IPS-20b (cell line): ENCODE data around the gene MYO18B.

Experiments used
- H3K27ac ChIP-seq: one replicate; pipeline ENCODE4 v1.5.1; 2013; ENCODE audit warnings: low read length
- H3K27me3 ChIP-seq: 2 replicates; pipeline ENCODE4 v1.6.1; 2013; ENCODE audit warnings: mild to moderate bottlenecking, low read length, inconsistent platforms; ENCODE audit not compliant: insufficient read depth
- H3K36me3 ChIP-seq: 2 replicates; pipeline ENCODE4 v1.6.1; 2013; ENCODE audit warnings: low read depth, mild to moderate bottlenecking, inconsistent platforms, low read length, moderate library complexity; ENCODE audit not compliant: insufficient read depth
- H3K4me1 ChIP-seq: 2 replicates; pipeline ENCODE4 v1.6.1; 2013; ENCODE audit warnings: mild to moderate bottlenecking, control low read depth, inconsistent platforms, low read length, moderate library complexity; ENCODE audit not compliant: insufficient read depth
- H3K4me3 ChIP-seq: 2 replicates; pipeline ENCODE4 v1.5.1; 2013; ENCODE audit warnings: mild to moderate bottlenecking, low read length, inconsistent platforms
- H3K9ac ChIP-seq: 2 replicates; pipeline ENCODE4 v1.6.1; 2013; ENCODE audit warnings: low read depth, mild to moderate bottlenecking, inconsistent platforms, low read length, moderate library complexity
- H3K9me3 ChIP-seq: 2 replicates; pipeline ENCODE4 v1.6.1; 2013; ENCODE audit warnings: mild to moderate bottlenecking, low read depth, low read length, inconsistent platforms; ENCODE audit not compliant: insufficient read depth

The MYO18B gene

DNA sequence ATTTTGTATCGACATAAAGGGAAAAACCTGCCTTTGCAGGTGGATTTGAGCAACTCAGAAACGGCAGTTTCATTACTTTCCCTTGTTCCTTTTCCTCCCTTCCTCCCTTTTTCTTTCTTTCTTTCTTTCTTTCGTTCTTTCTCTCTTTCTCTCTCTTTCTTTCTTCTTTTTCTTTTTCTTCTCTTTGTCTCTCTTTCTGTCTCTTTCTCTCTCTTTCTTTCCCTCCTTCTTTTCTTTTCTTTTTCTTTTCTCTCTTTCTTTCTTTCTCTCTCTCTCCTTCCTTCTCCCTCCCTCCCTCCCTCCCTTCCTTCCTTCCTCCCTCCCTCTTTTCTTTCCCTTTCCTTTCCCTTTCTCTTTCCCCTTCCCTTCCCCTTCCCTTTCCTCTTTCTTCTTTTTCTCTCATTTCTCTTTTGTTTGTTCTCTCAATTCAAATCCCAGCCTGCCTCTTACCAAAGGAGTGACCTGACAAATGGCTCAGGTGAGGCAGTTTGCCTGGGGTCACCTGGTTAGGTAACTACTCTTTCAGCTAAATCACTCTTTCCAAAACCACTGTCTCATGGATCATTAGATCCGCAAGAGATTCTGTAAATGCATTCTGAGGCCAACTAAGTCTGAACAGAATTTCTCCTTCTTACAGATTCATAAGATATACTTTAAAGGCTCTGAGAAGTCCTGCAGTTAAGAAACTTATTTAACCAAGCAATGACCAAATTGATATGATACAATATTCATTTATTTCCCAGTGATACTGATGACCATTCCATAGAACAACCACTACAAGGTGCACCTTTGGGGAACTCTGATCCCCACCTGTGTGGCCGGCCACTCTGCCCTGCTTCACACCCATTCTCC, 75.3 kb downstream of the MYO18B start:
- Histone ChIP-seq H3K9me3 (0 out of 2 replicates have a peak, but pooled peaks cover 6% of the 10 kb centered on the region), H3K4me3 (no peak overlapping the region), H3K9ac (no peak overlapping the region), H3K36me3 (no peaks in the 10 kb centered on the region), H3K27me3 (peaks cover 3% of the 10 kb centered on the region; the same call in 1 of the 2 replicates), H3K27ac (no peak overlapping the region), H3K4me1 (no peaks in the 10 kb centered on the region)

GRCh38 chr22:25818541-25818940, 76.6 kb downstream of the MYO18B start:
- H3K36me3 ChIP-seq = no peaks in the 10 kb centered on the region
- 0 out of 2 replicates have a peak, but pooled peaks cover 7% of the 10 kb centered on the region for H3K9me3 ChIP-seq
- no peak overlapping the region for H3K4me3 ChIP-seq
- H3K9ac ChIP-seq = no peak overlapping the region
- no peaks in the 10 kb centered on the region for H3K4me1 ChIP-seq
- 0 out of 2 replicates have a peak, but pooled peaks cover 3% of the 10 kb centered on the region for H3K27me3 ChIP-seq
- no peak overlapping the region for H3K27ac ChIP-seq

GRCh38 chr22:25822344-25822743, 80.4 kb downstream of the MYO18B start:
- H3K27ac ChIP-seq = no peak overlapping the region

DNA sequence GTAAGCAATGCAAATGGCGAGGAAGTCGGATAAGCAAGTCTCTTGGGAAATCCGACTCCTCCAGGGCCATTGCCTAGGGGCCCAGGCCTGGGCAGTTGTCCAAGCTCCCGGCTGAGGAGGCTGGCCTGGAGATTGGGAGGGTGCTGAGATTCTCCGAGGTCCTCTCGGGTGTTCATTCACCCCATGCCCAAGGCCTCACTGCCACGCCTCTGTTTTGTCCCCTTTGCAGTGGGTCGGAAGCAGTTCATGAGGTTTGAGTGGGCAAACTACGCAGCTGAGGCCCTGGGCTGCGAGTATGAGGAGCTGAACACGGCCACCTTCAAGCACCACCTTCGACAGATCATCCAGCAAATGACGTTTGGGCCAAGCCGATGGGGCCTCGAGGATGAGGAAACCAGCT, 81.3 kb downstream of the MYO18B start:
- no peaks in the 10 kb centered on the region for H3K4me1 ChIP-seq
- no peaks in the 10 kb centered on the region for H3K27me3 ChIP-seq
- H3K9me3 ChIP-seq = 0 out of 2 replicates have a peak, but pooled peaks cover 7% of the 10 kb centered on the region
- no peak overlapping the region for H3K27ac ChIP-seq
- H3K4me3 ChIP-seq = no peak overlapping the region
- H3K36me3 ChIP-seq = no peaks in the 10 kb centered on the region
- no peak overlapping the region for H3K9ac ChIP-seq

More at GRCh38 chr22:25822344-25822743, 80.4 kb downstream of the MYO18B start:
- H3K27me3 ChIP-seq = no peaks in the 10 kb centered on the region
- no peaks in the 10 kb centered on the region for H3K36me3 ChIP-seq
- H3K9me3 ChIP-seq = 0 out of 2 replicates have a peak, but pooled peaks cover 7% of the 10 kb centered on the region
- no peaks in the 10 kb centered on the region for H3K4me1 ChIP-seq
- no peak overlapping the region for H3K4me3 ChIP-seq
- H3K9ac ChIP-seq = no peak overlapping the region

DNA sequence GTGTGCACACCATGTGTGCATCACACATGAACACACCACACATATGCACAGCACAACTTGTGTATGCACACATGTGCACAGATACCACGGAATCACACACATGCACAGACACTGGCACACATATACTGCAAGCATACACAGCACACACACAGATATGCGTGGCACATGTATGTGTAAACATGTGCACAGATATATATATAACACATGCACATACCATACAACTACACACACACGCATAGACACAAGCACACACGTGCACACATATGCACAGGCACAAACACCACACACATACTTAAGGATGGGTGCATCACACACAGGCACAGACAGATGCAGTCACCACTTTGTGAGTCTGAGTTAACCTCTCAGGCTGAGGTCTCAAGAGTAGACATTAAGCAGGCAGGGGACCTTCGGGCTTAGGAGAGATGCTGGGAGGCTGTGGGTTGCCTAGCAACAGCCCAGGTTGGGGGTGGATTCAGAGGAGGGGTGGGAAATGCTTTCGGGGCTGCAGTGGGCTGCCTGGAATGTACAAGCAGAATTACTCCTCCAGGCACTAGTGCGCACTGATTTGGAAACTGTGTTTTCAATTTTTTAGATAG, 82.9 kb downstream of the MYO18B start:
- Histone ChIP-seq H3K27ac (no peak overlapping the region), H3K9me3 (0 out of 2 replicates have a peak, but pooled peaks cover 7% of the 10 kb centered on the region), H3K4me3 (no peak overlapping the region), H3K36me3 (no peaks in the 10 kb centered on the region), H3K9ac (no peak overlapping the region), H3K27me3 (no peaks in the 10 kb centered on the region), H3K4me1 (no peaks in the 10 kb centered on the region)

DNA sequence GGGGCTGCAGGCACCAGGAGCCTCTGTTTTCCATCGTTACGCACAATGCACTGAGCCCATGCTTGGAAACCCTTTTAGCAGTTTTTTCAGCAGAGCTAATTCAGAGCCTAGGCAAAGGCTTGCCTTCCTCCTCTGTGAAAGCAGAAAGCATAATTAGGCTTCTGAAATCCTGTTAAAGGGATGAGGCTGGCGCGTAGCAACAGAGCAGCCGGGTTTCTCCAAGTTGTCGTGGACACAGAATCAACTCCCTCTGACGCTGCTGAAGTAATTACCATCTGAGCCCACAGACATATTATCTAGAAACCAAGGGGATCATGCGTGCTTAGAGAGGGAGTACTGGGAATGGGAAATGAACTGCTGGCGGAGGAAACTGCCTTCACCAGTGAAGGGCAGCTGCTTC, 85.4 kb downstream of the MYO18B start:
- H3K4me3 ChIP-seq = no peak overlapping the region
- no peaks in the 10 kb centered on the region for H3K4me1 ChIP-seq
- H3K36me3 ChIP-seq = no peaks in the 10 kb centered on the region
- H3K27ac ChIP-seq = no peak overlapping the region
- no peaks in the 10 kb centered on the region for H3K9me3 ChIP-seq
- H3K9ac ChIP-seq = no peak overlapping the region
- no peaks in the 10 kb centered on the region for H3K27me3 ChIP-seq

DNA sequence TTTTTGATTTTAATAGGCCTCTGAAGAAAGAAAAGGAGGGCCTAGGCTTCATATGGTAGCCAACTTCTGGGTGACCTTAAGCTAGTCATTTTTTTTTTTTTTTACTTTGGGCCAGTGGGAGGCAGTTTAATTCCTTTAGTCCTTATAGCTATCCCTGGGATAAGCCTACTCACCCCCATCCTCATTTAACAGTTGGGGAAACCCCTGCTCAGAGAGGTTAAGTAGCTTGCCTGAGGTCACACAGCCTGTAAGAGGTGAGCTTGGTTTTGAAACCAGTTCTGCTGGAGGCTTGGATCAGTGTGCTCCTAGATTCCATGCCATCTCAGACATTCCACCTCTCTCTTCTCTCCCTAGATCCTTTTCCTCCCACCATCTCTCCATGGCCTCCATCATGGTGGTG, 86.4 kb downstream of the MYO18B start:
- Histone ChIP-seq H3K9me3 (no peaks in the 10 kb centered on the region), H3K4me3 (no peak overlapping the region), H3K9ac (no peak overlapping the region), H3K4me1 (no peaks in the 10 kb centered on the region), H3K36me3 (no peaks in the 10 kb centered on the region), H3K27ac (no peak overlapping the region), H3K27me3 (no peaks in the 10 kb centered on the region)

DNA sequence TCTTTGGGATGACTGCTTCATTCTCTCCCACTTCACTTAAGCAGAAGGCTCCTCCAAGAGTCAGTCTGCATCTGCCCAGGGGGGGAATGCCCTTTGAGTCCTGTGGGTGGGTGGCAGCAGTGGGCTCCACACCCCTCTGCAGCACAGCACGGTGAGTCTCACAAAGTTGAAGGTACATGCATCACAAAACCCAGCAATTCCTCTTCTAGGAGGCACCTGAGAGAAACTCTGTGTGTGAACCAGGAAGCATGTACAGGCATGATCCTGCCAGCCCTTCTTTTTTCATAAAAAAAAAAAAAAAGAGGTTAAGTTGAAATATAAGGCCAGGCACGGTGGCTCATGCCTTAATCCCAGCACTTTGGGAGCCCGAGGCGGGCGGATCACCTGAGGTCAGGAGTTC, 87.2 kb downstream of the MYO18B start:
- no peaks in the 10 kb centered on the region for H3K4me1 ChIP-seq
- H3K27ac ChIP-seq = no peak overlapping the region
- H3K4me3 ChIP-seq = no peak overlapping the region
- no peaks in the 10 kb centered on the region for H3K27me3 ChIP-seq
- H3K9ac ChIP-seq = no peak overlapping the region
- no peaks in the 10 kb centered on the region for H3K9me3 ChIP-seq
- H3K36me3 ChIP-seq = no peaks in the 10 kb centered on the region

GRCh38 chr22:25829808-25830777, 88.1 kb downstream of the MYO18B start:
- no peaks in the 10 kb centered on the region for H3K9me3 ChIP-seq
- no peak overlapping the region for H3K27ac ChIP-seq
- H3K4me1 ChIP-seq = no peaks in the 10 kb centered on the region
- no peak overlapping the region for H3K4me3 ChIP-seq
- H3K36me3 ChIP-seq = no peaks in the 10 kb centered on the region
- no peak overlapping the region for H3K9ac ChIP-seq
- no peaks in the 10 kb centered on the region for H3K27me3 ChIP-seq

DNA sequence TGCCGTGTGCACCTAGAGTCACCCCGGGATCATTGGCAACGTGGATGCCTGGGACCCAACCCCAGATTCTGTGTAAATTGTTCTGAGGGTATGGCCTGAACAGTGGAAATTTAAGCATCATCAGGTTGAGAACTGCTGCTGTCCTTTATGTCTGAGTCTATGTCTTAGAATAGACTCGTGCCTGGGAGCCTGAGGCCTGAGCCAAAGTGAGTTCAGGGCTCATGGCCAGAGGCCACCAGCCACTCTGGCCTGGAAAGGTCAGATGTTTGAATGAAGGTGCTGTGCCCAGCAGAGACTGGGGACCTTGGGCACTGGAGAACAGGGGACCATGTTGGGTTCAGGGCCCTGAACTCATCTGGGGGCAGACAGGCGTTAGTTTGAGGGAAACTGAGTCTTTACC, 91.1 kb downstream of the MYO18B start:
- no peaks in the 10 kb centered on the region for H3K36me3 ChIP-seq

DNA sequence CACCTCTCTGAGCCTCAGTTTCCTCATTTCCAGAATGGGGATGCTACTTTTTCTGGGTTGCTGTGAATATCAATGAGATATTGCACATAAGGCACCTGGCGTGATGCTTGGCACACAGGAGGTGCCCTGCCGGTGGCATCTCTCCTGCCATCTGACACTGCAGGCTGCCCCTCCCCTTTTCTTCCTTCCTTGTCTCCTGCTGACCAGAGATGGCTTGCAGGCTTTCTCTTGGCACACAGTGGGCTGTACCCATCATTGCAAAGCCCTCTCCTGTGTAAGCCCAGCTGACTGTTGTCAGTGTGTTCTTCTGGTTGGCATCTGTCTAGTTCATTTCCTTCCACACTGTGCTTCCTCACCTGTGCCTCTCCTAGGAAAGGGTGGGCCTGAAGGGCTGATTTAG, 91.7 kb downstream of the MYO18B start:
- no peak overlapping the region for H3K9ac ChIP-seq
- no peaks in the 10 kb centered on the region for H3K9me3 ChIP-seq
- H3K4me3 ChIP-seq = no peak overlapping the region
- H3K4me1 ChIP-seq = no peaks in the 10 kb centered on the region
- H3K27ac ChIP-seq = no peak overlapping the region
- no peaks in the 10 kb centered on the region for H3K36me3 ChIP-seq
- no peaks in the 10 kb centered on the region for H3K27me3 ChIP-seq

More for the DNA sequence above, 91.1 kb downstream of the MYO18B start:
- Histone ChIP-seq H3K27me3 (no peaks in the 10 kb centered on the region), H3K9ac (no peak overlapping the region), H3K9me3 (no peaks in the 10 kb centered on the region), H3K4me3 (no peak overlapping the region), H3K27ac (no peak overlapping the region), H3K4me1 (no peaks in the 10 kb centered on the region)
